Esophagus muscularis mucosa (tissue), 4 donors: Measurements from ENCODE around the gene ARID3A. TPM values are rescaled to one million over a fixed set of nuclear protein-coding genes. Genes with fewer than 3 reads are reported as not detected.

Experiments used
- DNase-seq: peaks from one replicate; pipeline ENCODE4 v3.0.0-alpha.2; 2017; ENCODE audit errors: extremely low spot score
- H3K27ac ChIP-seq, 4 donors: fragments of 200-600 bp; sonication (generic); replicated peaks in 1 of 4; 1 replicate in 3 of 4; 2 replicates in 1 of 4; pipeline ENCODE4 v1.5.1; 2016 to 2019; ENCODE audit warnings: mild to moderate bottlenecking in 1 of 4
- H3K27me3 ChIP-seq, 4 donors: fragments of 200-600 bp; sonication (generic); one replicate each; pipeline versions ENCODE4 v1.5.1 to v1.6.0; 2016 to 2019
- H3K36me3 ChIP-seq, 4 donors: fragments of 200-600 bp; sonication (generic); one replicate each; pipeline ENCODE4 v1.5.1; 2016 to 2019
- H3K4me1 ChIP-seq, 4 donors: fragments of 200-600 bp; sonication (generic); one replicate each; pipeline ENCODE4 v1.5.1; 2016 to 2019
- H3K4me3 ChIP-seq, 4 donors: fragments of 200-600 bp; sonication (generic); 1 replicate in 2 of 4; 2 replicates in 2 of 4; pipeline ENCODE4 v1.5.1; 2016 to 2019; ENCODE audit warnings: mild to moderate bottlenecking in 4 of 4, moderate library complexity in 1 of 4
- H3K9me3 ChIP-seq, 4 donors: fragments of 200-600 bp; sonication (generic); 1 replicate in 3 of 4; 2 replicates in 1 of 4; pipeline ENCODE4 v1.5.1; 2016 to 2019
- EP300 ChIP-seq: sonication (generic); formaldehyde crosslinking; IDR thresholded peaks from one replicate; pipeline ENCODE4 v1.6.1; 2017; ENCODE audit warnings: antibody characterized with exemption
- POLR2A ChIP-seq: fragments of 450-650 bp; IDR thresholded peaks from one replicate; pipeline ENCODE4 v1.6.1; 2017; ENCODE audit warnings: antibody characterized with exemption, moderate library complexity, mild to moderate bottlenecking, low read depth
- POLR2AphosphoS5 ChIP-seq, 2 donors: sonication (generic); formaldehyde crosslinking; IDR thresholded peaks; one replicate each; pipeline ENCODE4 v1.6.1; 2017; ENCODE audit warnings: antibody characterized with exemption in 2 of 2
- WGBS: methylation state at CpG from one replicate; pipeline ENCODE4 v1.1.5; 2018; 5-methylcytosine and 5-hydroxymethylcytosine counted together
- intact Hi-C: fragments of 100-400 bp; cut with DNase I; formaldehyde crosslinking; loops from one replicate; pipeline ENCODE4 v1.15.1; 2023
- total RNA-seq, 4 donors: library from RNA; depleted of rRNA; stranded (reverse); fragments of >200 nt; gene quantifications; one replicate each; pipeline versions ENCODE4 v1.1.0 to v1.2.1, GENCODE V29; 2016
- TF ChIP-seq, protein P1 (sequence below), 3 experiments: fragments of 200-600 bp in 2 of 3; fragments of 450-650 bp in 1 of 3; sonication (generic) in 2 of 3; IDR thresholded peaks; one replicate each; pipeline ENCODE4 v1.5.1; 2017 to 2019; ENCODE audit warnings: antibody characterized with exemption in 3 of 3, mild to moderate bottlenecking in 2 of 3, moderate library complexity in 1 of 3

The ARID3A gene
- total RNA-seq, 4 donors from 2014 or later = 2.9 to 8.4 (median 5.0) TPM

- intact Hi-C loops = no loop called here
- TF ChIP-seq POLR2AphosphoS5 (IDR thresholded peaks at IDR 0.05) (no peak), EP300 (no peak), POLR2A (no peak)
- TF ChIP-seq, protein P1, sequence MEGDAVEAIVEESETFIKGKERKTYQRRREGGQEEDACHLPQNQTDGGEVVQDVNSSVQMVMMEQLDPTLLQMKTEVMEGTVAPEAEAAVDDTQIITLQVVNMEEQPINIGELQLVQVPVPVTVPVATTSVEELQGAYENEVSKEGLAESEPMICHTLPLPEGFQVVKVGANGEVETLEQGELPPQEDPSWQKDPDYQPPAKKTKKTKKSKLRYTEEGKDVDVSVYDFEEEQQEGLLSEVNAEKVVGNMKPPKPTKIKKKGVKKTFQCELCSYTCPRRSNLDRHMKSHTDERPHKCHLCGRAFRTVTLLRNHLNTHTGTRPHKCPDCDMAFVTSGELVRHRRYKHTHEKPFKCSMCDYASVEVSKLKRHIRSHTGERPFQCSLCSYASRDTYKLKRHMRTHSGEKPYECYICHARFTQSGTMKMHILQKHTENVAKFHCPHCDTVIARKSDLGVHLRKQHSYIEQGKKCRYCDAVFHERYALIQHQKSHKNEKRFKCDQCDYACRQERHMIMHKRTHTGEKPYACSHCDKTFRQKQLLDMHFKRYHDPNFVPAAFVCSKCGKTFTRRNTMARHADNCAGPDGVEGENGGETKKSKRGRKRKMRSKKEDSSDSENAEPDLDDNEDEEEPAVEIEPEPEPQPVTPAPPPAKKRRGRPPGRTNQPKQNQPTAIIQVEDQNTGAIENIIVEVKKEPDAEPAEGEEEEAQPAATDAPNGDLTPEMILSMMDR (IDR thresholded peaks at IDR 0.05) = no peak
- Histone ChIP-seq H3K4me1 (peaks cover 0 to 2% (median under 1%) of the 10 kb centered on the region in 4 donors), H3K36me3 (peaks cover 28 to 36% (median 35%) of the 10 kb centered on the region in 4 donors), H3K4me3 (no peak overlapping the region), H3K27me3 (peaks cover 0 to 29% (median 6%) of the 10 kb centered on the region in 4 donors), H3K9me3 (no peaks in the 10 kb centered on the region), H3K27ac (no peak overlapping the region)
- no peak for DNase-seq
- 71% methylated on average over 25 of the region's 27 CpGs for WGBS
Measured at GRCh38 chr19:1006711-1007398, 81.0 kb downstream of the ARID3A start.

DNA sequence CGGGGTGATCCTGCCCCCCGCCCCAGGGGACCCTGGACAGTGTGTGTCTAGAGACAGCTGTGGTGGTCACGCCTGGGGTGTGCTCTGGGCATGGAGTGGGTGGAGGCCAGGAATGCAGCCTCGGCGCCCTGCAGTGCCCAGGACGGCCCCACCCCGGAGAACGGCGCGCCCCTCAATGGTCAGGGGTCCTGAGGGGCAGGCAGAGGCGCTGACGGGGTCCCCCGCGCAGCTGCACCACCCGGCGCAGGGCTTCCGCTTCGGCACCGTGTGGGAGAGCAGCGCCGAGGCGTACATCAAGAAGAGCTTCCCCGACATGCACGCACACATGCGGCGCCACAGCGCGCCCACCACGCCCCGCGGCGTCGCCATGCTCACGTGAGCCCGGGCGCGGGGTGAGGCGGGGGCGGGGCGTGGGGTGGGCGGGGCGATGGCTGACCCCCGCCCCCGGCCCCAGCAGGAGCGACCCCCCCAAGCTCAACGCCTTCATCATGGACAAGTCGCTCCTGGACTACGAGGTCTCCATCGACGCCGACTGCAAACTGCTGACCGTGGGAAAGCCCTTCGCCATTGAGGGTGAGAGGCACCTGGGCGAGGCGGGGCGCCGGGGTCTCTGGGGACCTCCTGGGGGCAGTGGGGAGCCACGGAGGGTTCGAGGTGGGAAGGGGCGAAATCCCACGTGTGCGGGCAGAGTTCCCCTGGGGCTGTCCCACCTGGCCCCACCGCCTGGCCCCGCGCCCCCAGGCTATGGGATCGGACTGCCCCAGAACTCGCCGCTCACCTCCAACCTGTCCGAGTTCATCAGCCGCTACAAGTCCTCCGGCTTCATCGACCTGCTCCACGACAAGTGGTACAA, 81.8 kb downstream of the ARID3A start:
- TF ChIP-seq EP300 = no peak
- TF ChIP-seq POLR2A = no peak
- TF ChIP-seq, protein P1 (IDR thresholded peaks at IDR 0.05) = no peak
- no peak for TF ChIP-seq POLR2AphosphoS5 (IDR thresholded peaks at IDR 0.05)
- peaks cover 0 to 21% (median 4%) of the 10 kb centered on the region in 4 donors for H3K27me3 ChIP-seq
- no peak for DNase-seq
- intact Hi-C loops = no loop called here
- peaks cover 36 to 44% (median 43%) of the 10 kb centered on the region in 4 donors for H3K36me3 ChIP-seq
- H3K9me3 ChIP-seq = no peaks in the 10 kb centered on the region
- 92% methylated on average over 34 of the region's 73 CpGs for WGBS
- H3K4me3 ChIP-seq = no peak overlapping the region
- H3K27ac ChIP-seq = no peak overlapping the region
- no peaks in the 10 kb centered on the region for H3K4me1 ChIP-seq

DNA sequence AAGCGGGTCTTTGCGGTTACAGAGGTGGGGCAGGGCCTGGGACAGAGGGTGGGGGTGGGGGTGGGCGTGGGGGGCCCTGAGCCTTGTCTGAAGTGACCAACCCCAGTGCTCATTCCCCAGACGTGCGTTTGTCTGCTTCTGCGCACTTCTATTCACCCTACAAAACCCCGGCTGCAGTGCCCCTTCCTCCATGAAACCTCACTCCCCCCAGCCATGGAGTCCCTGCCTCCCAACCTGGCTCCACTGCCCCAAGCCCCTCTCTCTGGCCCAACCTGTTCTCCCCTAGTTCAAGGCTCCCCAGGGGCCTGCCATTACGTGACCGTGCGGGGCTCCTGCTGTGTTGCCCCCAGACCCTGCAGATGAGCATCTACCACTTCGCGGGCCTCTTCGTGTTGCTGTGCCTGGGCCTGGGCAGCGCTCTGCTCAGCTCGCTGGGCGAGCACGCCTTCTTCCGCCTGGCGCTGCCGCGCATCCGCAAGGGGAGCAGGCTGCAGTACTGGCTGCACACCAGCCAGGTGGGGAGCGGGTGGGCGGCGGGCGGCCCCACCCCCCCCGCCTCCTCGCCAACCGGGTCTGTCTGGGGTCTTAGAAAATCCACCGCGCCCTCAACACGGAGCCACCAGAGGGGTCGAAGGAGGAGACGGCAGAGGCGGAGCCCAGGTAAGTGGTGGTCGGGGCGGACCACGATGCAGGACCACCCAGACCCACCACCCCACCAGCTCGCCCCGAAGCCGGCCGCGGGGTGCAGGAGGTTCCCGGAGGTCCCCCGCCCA, 82.6 kb downstream of the ARID3A start:
- Histone ChIP-seq H3K4me1 (peaks cover 0 to 6% (median 0%) of the 10 kb centered on the region in 4 donors), H3K4me3 (no peak overlapping the region), H3K9me3 (no peaks in the 10 kb centered on the region), H3K27ac (no peak overlapping the region), H3K27me3 (peaks cover 0 to 13% (median 0%) of the 10 kb centered on the region in 4 donors), H3K36me3 (peaks cover 41 to 52% (median 51%) of the 10 kb centered on the region in 4 donors)
- TF ChIP-seq EP300 (no peak), POLR2A (no peak), POLR2AphosphoS5 (IDR thresholded peaks at IDR 0.05) (no peak)
- TF ChIP-seq, protein P1 (IDR thresholded peaks at IDR 0.05) = no peak
- intact Hi-C loops = no loop called here
- no peak for DNase-seq
- WGBS = 92% methylated on average over 32 of the region's 45 CpGs

DNA sequence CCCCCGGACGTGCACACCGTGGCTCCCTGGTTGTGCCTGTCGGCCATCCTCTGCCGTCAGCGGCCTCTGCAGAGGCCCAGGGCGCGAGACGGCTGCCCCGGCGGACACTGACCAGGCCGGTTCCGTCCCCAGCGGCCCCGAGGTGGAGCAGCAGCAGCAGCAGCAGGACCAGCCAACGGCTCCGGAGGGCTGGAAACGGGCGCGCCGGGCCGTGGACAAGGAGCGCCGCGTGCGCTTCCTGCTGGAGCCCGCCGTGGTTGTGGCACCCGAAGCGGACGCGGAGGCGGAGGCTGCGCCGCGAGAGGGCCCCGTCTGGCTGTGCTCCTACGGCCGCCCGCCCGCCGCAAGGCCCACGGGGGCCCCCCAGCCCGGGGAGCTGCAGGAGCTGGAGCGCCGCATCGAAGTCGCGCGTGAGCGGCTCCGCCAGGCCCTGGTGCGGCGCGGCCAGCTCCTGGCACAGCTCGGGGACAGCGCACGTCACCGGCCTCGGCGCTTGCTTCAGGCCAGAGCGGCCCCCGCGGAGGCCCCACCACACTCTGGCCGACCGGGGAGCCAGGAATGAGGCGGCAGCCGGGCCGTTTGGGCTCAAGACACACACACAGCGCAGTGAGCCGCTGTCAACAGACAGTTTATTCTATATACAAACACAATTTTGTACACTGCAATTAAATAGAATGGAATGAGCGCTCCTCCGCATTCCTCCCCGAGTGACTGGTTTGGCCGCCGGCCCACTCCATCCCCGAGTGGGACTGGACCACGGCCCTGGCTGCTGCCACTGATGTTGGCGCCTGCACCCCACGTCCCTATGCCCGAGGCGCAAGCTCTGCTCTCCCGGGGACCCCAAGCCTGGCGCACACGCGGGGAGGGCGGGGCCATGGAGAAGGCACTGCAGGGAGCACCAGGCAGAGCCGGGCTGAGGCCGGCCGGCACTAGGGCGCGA, 83.5 kb downstream of the ARID3A start:
- H3K4me1 ChIP-seq = peaks cover 0 to 15% (median 3%) of the 10 kb centered on the region in 4 donors
- H3K9me3 ChIP-seq = no peaks in the 10 kb centered on the region
- WGBS = 86% methylated on average over 19 of the region's 92 CpGs
- peak overlapping the region in 2 of 4 donors; percentile 21 to 36 for H3K27ac ChIP-seq
- TF ChIP-seq, protein P1 (IDR thresholded peaks at IDR 0.05) = no peak
- no peak for TF ChIP-seq POLR2AphosphoS5 (IDR thresholded peaks at IDR 0.05)
- no peak for DNase-seq
- H3K27me3 ChIP-seq = peaks cover 0 to 5% (median 0%) of the 10 kb centered on the region in 4 donors
- no peak overlapping the region for H3K4me3 ChIP-seq
- intact Hi-C loops = no loop called here
- H3K36me3 ChIP-seq = peaks cover 48 to 61% (median 60%) of the 10 kb centered on the region in 4 donors
